ENCODE measurements around the gene ATF6.
"Not testable (repeated sequence)": the region's sequence is repeated elsewhere in the genome, so short reads cannot be mapped to it uniquely, and the experiment has no call there.

GRCh38 chr1:161725258-161725907 is 40.7 kb upstream of the ATF6 start:
- not testable (repeated sequence) for TF ChIP-seq YY1 (IDR thresholded peaks at IDR 0.05; ENCODE audit: insufficient read depth, insufficient read length); ZNF274 (IDR thresholded peaks at IDR 0.05; ENCODE audit: low read depth, low read length)
